ENCODE data around the gene LIN28B.
"Not testable (repeated sequence)": the region's sequence is repeated elsewhere in the genome, so short reads cannot be mapped to it uniquely, and the experiment has no call there.

The LIN28B gene

GRCh38 chr6:104956731-104957294, at the start of gene LIN28B:
TSS of gene LIN28B (plus strand) at chr6:104957107. CDS start at chr6:104957251, 144 bp downstream.
- DNase-seq (ENCODE audit: low read depth, low spot score): no peak

- no peak for DNase-seq (ENCODE audit: low read depth, low spot score)
Measured at GRCh38 chr6:104908031-104908887, 48.6 kb upstream of the LIN28B start.

- DNase-seq (ENCODE audit: low read depth, low spot score): no peak
Measured at GRCh38 chr6:104908888-104909525, 47.9 kb upstream of the LIN28B start.

- DNase-seq (ENCODE audit: low read depth, low spot score): no peak
Measured at GRCh38 chr6:104921896-104922295, 35.0 kb upstream of the LIN28B start.

DNA sequence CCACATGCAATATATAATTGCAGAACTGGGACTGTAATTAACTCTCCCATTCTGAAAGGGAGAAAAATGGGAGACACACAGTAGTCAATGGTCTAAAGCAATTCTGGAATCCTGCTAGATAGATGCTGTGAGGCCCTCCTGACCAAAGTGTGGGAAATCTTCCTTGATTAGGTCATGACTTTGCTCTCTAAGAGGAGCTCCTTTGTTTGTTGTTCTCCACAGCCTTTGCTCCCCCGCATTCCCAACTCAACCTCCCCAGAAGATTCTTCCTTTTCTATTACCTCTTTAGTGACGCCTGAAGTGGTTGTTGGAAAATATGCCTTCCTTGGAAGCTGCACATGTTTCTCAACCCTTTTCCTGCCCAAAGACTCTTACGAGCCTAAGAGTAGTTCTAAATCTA, 28.8 kb upstream of the LIN28B start:
- no peak for DNase-seq (ENCODE audit: low read depth, low spot score)

GRCh38 chr6:104929353-104929752, 27.6 kb upstream of the LIN28B start:
- no peak for DNase-seq (ENCODE audit: low read depth, low spot score)

GRCh38 chr6:104930939-104931338, 26.0 kb upstream of the LIN28B start:
- DNase-seq (ENCODE audit: low read depth, low spot score): no peak

DNA sequence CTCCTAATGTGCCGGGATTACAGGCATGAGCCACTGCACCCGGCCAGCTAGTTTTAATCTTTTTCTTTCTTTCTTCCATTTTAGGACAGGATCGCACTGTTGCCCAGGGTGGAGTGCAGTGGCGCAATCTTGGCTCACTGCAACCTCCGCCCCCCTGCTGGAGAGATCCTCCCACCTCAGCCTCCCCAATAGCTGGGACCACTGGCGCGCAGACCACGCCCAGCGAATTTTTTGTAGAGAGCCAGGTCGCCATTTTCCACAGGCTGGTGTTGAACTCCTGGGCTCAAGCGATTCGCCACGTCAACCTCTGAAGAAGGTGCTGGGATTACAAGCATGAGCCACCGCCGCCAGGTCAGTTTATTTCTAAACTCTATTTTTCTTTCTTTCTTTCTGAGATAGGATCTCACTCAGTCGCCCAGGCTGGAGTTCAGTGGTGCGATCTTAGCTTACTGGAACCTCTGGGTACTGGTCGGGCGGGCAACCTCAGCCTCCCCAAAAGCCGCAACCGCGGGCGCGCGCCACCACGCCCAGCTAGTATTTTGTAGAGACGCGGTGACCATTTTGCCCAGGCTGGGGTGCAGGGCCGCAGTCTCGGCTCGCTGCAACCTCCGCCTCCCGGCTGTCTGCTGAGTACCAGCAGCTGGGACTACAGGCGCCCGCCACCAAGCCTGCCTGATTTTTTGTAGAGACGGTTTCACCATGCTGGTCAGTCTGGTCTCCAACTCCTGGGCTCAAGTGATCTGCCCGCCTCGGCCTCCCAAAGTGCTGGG, 20.0 kb upstream of the LIN28B start:
- DNase-seq (ENCODE audit: low read depth, low spot score): no peak

DNA sequence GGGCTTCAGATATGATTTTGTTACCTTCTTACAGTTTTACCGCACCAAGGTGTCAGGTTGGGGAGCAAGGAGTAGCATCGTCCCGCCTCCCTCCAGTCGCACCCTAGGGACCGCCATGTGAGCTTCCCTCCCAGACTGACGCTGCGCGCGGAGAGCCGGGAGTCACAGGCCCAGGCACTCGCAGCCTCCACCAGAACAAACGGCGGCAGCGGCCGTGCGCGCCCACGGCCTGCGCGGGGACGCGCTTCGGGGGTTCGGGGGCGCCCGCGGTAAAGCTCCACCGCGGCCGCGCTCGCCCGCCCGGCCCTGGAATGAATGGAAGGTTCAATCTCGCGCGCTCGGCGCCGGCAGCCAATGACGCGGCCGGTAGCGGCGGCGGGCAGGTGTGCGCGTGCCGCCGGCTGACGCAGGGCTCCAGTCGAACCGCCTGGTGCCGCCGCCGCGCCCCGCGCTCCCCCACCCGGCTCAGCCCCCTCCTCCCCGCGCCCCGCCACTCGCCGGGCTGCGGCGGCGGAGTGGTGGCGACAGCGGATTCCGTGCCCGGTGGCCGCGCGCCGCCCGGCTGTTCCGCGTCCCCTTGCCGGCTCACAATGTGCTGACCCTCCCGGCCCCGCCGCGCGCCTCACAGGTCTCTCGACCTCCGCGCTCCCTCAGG, 16.5 kb upstream of the LIN28B start:
- DNase-seq (ENCODE audit: low read depth, low spot score): no peak

GRCh38 chr6:104940893-104941728, 15.8 kb upstream of the LIN28B start:
- no peak for DNase-seq (ENCODE audit: low read depth, low spot score)

- DNase-seq (ENCODE audit: low read depth, low spot score): no peak
Measured at GRCh38 chr6:104941729-104942091, 15.2 kb upstream of the LIN28B start.

- no peak for DNase-seq (ENCODE audit: low read depth, low spot score)
Measured at GRCh38 chr6:104943781-104944180, 13.1 kb upstream of the LIN28B start.

- no peak for DNase-seq (ENCODE audit: low read depth, low spot score)
Measured at GRCh38 chr6:104949206-104949605, 7.7 kb upstream of the LIN28B start.

DNA sequence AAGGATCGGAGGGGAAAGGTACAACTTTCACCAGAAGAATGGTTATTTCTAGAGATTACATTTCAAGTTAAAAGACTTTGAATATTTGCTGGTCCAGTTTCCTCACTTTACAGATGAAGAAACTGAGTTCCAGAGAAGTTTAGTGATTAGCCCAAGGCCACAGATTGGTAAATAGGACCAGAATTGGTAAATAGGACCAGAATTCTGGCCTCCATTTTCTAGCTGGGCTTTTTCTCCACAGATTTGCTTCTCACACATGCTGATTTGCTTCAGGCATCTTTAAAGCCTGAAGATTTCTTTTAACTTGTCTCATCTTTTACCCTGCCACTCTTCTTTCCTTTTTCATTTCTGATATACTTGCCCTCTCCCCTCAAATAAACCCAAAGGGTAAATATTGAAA, 5.2 kb upstream of the LIN28B start:
- DNase-seq (ENCODE audit: low read depth, low spot score): no peak

DNA sequence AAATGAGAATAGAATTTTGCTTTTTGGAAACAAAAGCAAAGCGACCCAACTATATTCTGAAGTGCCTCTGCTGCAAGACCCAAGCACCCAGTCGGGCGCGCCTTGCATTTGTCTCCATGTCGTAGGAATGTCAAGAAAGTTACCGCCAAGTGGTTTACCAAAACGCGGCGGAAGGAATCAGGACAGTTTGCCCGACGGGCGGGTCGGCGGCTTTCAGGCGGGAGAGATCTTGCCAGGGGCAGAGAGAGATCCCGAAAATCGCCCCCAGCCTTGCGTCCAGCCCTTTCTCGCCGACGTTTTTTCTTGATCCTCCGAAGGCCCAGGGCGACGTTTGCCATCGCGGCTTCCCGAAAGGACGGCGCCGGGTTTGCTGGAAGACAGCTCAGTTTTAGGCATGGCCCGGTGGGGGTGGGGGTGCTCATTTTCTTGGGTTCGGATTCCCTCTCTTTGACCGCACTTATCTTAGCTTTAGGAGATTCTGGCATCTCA, 4.0 kb upstream of the LIN28B start:
- no peak for DNase-seq (ENCODE audit: low read depth, low spot score)

- DNase-seq (ENCODE audit: low read depth, low spot score): not testable (repeated sequence)
Measured at GRCh38 chr6:104953400-104954189, 3.3 kb upstream of the LIN28B start.

DNA sequence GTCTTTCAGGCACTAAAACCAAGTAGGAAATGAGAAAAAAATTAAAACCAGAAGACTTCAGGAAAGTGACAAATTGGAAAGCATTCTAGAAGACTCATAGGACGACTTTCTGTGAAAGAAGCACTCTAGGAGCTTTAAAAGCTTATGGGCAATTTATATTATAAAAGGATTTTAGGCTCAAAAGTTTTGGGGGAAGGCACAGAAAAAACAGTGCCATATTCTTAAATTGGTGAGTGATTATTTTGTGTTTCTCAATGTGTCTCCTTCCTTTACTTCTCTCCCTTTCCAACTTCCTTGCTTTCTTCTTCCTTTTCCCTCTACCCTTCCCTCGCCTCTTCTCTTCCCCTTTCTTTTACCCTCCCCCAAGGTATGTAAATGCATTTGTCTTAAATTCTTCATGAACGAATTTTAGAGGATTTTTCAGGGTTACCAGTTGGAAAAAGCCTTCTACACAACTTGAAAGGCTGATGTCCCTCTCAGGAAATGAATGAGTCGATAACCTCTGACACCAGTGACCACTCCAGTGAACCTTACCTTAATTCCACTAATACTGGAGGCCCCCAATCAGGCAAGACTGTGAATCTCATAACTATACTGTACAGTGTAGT, 2.6 kb upstream of the LIN28B start:
- no peak for DNase-seq (ENCODE audit: low read depth, low spot score)

- no peak for DNase-seq (ENCODE audit: low read depth, low spot score)
Measured at GRCh38 chr6:104955491-104955890, 1.4 kb upstream of the LIN28B start.
